Globus pallidus (tissue), 1 donor: Measurements from ENCODE around the gene FMNL2.

ENCODE experiments used
- DNase-seq: peaks from one replicate; pipeline ENCODE4 v3.0.0-alpha.2; 2015; ENCODE audit warnings: low spot score

FMNL2 gene

GRCh38 chr2:152339556-152340286 is 4.7 kb downstream of the FMNL2 start:
- no peak for DNase-seq

DNA sequence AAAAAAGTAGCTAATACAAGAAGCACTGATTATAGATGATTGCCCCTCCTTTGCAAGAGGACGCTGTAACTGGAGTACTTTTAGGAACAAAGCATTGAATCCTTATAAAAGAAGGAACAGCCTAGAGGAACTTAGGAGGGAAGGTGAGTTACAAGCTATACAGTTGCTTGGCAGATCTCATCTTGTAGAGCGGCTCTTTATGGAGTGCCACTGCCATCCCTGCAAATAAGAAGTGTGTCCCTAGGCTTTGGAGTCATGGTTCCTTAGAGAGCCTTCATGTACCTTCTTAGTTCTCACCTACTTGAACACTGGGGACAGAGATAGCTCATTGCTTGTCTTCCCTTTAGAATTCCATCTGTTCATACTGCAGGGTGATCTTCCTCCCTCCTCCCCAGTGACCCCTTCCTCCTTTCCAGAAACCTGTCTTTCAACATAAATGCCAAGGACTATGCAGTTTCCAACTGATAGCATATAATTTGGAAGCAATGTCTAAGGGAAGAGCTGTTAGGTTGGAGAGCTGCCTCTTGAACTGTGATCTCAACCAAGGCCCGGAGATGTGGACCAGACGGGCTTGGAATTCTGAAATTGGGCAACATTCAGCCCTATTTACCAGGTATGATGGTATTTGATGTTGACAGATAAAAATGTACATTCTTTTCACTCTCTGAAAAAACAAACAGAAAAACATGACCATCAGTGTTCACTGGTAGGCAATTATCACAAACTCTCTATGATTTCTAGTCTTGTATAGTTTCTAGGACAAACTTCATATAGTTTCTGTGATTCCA is 7.5 kb downstream of the FMNL2 start:
- no peak for DNase-seq

GRCh38 chr2:152343426-152343825 is 8.5 kb downstream of the FMNL2 start:
- no peak for DNase-seq

- DNase-seq = no peak
Measured at GRCh38 chr2:152344579-152345195, 9.7 kb downstream of the FMNL2 start.

DNA sequence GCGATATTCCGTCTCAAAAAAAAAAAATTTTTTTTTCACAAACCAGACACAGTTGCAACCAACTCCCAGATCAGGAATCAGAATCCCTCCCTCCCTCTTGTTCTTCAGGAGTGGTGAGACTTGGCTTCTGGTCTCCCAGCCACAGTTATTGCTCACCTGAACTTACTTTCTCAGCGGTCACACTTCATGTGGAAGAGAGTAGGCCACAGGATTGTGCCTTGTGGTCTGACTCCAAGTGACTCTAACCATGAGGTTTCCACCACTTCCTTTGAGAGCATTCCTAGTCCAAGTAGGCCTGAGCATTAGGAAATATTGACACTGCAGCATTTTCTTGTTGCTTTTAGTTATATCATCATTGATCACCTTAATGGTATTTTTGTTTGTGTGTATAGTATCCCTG is 12.1 kb downstream of the FMNL2 start:
- DNase-seq = no peak

- DNase-seq = no peak
Measured at GRCh38 chr2:152348388-152348787, 13.4 kb downstream of the FMNL2 start.

- DNase-seq = no peak
Measured at GRCh38 chr2:152349416-152349815, 14.4 kb downstream of the FMNL2 start.

- DNase-seq = no peak
Measured at GRCh38 chr2:152350155-152350679, 15.2 kb downstream of the FMNL2 start.

GRCh38 chr2:152352616-152353015 is 17.6 kb downstream of the FMNL2 start:
- DNase-seq = peak; percentile 83

DNA sequence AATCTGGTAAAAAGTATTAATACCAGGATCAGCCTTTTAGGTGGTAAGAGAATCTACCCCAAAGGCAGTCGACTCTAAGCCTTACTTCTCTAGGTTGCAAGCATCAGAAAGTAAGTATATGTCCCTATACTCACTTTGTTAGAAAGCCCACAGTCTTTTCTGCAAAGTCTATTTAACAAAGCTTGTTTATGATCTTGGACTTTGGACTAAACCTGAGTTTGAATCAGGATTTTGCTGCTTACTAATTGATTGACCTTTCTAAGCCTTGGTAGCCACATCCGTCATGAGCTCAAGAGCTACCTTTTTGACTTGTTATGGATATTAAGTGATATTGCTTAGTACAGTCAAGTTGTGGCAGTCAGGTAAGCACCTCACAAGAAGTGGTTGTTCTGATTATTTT is 18.4 kb downstream of the FMNL2 start:
- no peak for DNase-seq

DNA sequence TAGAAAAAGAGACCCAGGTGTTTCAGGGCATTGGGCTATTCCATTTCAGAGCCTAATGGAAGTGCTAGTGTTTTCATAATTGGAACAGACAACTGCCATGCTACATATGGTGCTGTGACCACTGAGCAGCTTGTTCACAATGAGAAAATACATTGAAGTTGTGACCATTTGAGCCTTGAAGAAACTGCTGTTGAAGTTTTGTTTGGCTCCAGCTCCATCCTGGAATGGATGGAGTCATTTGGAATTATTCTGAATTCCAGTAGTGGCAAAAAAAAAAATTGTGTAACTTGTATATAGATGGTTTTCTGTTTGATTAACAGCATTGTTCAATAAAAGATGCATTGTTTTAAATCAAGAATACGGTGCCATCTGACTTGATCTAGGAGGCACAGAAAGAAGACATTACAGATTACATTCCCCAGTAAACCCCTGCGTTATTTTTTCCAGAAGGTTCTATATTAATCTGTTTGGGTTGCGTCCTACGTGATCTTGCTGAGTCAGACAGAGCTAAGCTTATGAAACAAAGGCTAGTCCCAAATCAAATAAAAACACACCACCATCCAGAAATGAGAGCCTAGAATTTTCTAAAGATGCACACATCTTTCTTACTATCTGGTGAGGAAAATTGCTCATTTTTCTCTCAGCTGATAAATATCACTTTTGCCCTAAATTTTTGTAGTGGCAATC is 19.2 kb downstream of the FMNL2 start:
- no peak for DNase-seq

DNA sequence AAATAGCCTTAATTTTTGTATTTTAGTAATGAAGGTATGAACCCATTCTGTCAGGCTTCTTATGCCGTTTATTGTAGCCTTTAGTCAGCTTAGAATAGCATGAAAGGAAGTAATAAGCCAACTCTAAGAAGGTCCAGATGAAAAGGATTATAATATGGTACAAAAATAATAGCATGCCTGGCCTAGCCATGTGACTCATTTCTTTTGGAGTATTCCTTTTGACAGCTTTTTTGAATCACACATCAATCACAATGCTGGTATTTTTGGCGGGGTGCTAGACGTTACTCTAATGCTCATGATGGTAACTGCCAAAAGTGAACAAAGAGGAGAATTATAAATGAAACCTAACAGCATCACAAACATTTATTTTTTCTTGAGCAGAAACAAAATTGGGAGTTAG is 19.9 kb downstream of the FMNL2 start:
- no peak for DNase-seq

GRCh38 chr2:152355409-152355831 is 20.4 kb downstream of the FMNL2 start:
- DNase-seq = no peak

DNA sequence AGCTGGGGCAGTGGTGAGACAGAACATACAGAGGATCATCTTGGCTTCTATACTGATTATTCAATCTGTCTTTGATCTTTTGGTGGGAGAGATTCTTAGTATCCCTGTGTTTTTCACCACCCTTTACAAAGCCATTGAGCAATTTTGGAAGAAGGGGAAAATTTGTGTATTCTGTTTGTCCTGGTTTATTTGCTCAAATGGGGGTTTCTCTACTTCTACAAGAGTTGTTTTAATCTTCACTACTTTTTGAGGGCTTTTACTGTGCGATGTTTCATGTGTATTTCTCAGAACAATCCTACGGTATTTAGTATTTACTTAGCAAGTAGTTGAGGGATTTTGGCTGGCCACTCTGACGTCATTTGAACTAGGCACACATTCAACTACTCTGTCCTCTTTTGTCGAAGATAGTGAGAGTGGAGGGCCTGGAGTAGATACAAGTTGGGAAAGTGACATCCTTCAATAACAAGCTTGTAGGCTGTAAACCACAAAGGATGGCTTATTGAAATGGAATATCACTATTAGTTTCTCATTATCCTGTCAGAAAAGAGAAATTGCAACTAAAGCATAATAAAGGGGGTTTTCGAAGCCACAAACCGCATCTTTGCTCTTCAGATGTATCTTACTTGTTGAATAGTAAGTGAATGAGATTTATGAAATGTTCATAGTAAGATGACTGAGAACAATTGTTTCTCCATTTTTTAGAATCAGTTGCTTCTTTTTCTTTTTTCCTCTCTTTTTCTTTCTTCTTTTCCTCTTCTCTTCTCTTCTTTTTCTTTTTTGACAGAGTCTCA is 24.8 kb downstream of the FMNL2 start:
- no peak for DNase-seq

- no peak for DNase-seq
Measured at GRCh38 chr2:152363936-152364335, 29.0 kb downstream of the FMNL2 start.

- DNase-seq = no peak
Measured at GRCh38 chr2:152367547-152368390, 32.8 kb downstream of the FMNL2 start.

DNA sequence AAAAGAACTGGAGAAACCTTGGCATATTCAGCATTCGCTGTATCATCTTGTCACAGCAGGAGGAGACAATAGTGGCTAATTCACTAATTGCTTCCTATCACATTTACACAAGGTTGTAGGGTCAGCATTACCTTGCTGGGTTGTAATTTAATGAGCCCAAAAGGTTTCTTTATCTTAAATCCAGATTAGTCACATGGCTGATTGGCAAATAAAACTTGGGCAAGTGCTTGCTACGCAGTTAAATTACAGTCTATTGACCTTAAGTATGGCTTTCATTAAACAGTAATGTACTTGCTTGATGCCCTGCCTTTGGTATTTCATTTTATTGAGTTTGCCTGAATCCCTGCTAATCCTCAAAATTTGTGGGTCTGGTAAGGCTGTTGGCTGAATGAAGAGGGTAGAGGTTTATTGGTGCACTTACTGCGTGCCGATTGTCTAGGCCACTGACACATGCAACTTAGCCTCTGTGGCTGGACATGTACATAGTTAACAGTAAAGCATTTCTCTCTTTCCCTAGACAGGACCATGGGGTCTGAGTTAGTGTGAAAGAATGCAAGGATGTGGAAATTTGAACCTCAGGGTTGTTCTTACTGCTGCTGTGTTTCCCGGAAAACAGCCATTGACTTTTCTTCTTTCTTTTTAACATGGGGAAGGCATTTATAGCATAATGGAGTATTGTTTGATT is 34.3 kb downstream of the FMNL2 start:
- no peak for DNase-seq

DNA sequence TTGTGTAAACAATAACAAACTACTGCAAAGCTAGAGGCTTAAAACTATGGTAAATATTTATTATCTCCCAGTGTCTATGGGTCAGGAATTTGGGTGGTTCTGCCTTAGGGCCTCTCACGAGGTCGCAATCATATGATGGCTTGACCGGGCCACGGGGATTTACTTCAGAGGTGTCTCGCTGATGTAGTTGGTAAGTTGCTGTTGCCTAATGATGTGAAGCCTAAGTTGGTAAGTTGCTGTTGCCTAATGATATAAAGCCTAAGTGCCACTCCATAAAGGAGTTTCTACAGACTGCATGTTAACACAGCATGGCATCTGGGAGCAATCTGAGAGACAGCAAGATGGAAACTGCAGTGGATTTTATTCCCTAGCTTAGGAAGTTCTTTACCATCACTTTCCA is 35.8 kb downstream of the FMNL2 start:
- no peak for DNase-seq

- DNase-seq = no peak
Measured at GRCh38 chr2:152372438-152372984, 37.5 kb downstream of the FMNL2 start.

DNA sequence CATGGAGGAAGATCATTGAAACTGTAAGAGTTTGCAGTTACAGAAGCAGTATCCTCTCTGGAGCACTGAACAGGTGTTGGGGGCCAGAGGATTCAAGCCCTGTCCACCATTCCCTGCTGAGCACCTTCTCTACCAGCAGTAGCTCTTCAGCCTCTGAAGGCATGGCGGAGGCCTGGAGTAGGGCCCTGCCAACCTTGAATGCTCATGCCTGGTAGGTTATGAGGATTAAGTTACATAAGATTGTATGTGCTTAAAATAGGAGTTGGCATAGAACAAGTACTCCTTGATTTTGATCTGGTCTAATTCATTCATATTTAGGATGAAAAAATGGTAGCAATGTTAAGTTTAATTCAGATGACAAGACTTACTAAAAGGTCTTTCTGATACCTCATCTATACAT is 40.2 kb downstream of the FMNL2 start:
- DNase-seq = no peak
